Kidney (tissue), 14 donors: ENCODE results near the gene CAP2. TPM values are rescaled to one million over a fixed set of nuclear protein-coding genes. Genes with fewer than 3 reads are reported as not detected.

Experiments used
- DNase-seq, 5 donors: peaks; one replicate each; pipeline ENCODE4 v3.0.0-alpha.2; 2013 to 2020
- FAIRE-seq: peaks from 2 replicates; lab custom pipeline; 2012; peaks lifted over from hg19 to GRCh38; lab: Jason Lieb, UNC
- H3K27ac ChIP-seq, 2 donors: one replicate each; pipeline ENCODE4 v1.7.0; 2013; ENCODE audit warnings: low read depth in 2 of 2, low read length in 2 of 2, inconsistent platforms in 1 of 2
- H3K27me3 ChIP-seq: one replicate; pipeline ENCODE4 v1.7.1; 2013; ENCODE audit warnings: low read length, inconsistent platforms; ENCODE audit not compliant: control insufficient read depth, insufficient read depth
- H3K36me3 ChIP-seq, 3 donors: one replicate each; pipeline versions ENCODE4 v1.7.0 to v1.7.1; 2013; ENCODE audit warnings: low read length in 3 of 3, control low read depth in 1 of 3, inconsistent platforms in 1 of 3; ENCODE audit not compliant: insufficient read depth in 3 of 3, control insufficient read depth in 2 of 3
- H3K4me1 ChIP-seq, 3 donors: one replicate each; pipeline versions ENCODE4 v1.7.0 to v1.7.1; 2013; ENCODE audit warnings: low read length in 3 of 3, inconsistent platforms in 1 of 3, low read depth in 1 of 3; ENCODE audit not compliant: control insufficient read depth in 2 of 3, insufficient read depth in 2 of 3
- H3K4me3 ChIP-seq, 3 donors: one replicate each; pipeline versions ENCODE4 v1.7.0 to v1.8.1; 2013; ENCODE audit warnings: low read length in 3 of 3, control low read depth in 1 of 3, inconsistent platforms in 1 of 3
- H3K9ac ChIP-seq, 3 donors: one replicate each; pipeline versions ENCODE4 v1.7.0 to v1.7.1; 2013; ENCODE audit warnings: low read length in 3 of 3, control low read depth in 1 of 3, inconsistent platforms in 1 of 3
- H3K9me3 ChIP-seq, 3 donors: one replicate each; pipeline versions ENCODE4 v1.7.0 to v1.7.1; 2013; ENCODE audit warnings: low read length in 3 of 3, control low read depth in 1 of 3, inconsistent platforms in 1 of 3; ENCODE audit not compliant: control insufficient read depth in 2 of 3, insufficient read depth in 1 of 3
- CTCF ChIP-seq: IDR thresholded peaks from 3 replicates; pipeline ENCODE4 v1.5.1; 2012; ENCODE audit warnings: mild to moderate bottlenecking, moderate library complexity, borderline replicate concordance; ENCODE audit not compliant: insufficient read depth; ENCODE audit errors: extremely low read depth
- intact Hi-C: fragments of 100-400 bp; cut with DNase I; formaldehyde crosslinking; loops from one replicate; pipeline ENCODE4 v1.11.1; 2022
- polyA plus RNA-seq: library from polyadenylated mRNA; stranded (reverse); fragments of 350-450 nt; fragmentation: Illumina TruSeq; extraction: RNeasy Lipid Tissue Mini Kit (QIAGEN cat#74804); gene quantifications from one replicate; pipeline ENCODE4 v1.2.3, GENCODE V29; 2014; ENCODE audit warnings: low read depth, low replicate concordance; ENCODE audit not compliant: insufficient read depth
- total RNA-seq: library from RNA; stranded (reverse); fragmentation: NEBNext Ultra II Directional; extraction: Animal tissue kit (Norgen Biotek cat#: 25700); gene quantifications from one replicate; pipeline ENCODE4 v1.2.1, GENCODE V29; 2021
- donor health status: control.
- donor health status: control.
- donor health status: control.
- donor health status: control.
- donor health status: control.
- donor health status: DM: yes; HTN: yes; CAD: no.
- donor health status: Normal renal cell carcinoma (clear cell type).

CAP2 gene
- total and polyA plus RNA-seq, 2 donors from 2014 or later = 9.8 to 15.7 TPM

DNA sequence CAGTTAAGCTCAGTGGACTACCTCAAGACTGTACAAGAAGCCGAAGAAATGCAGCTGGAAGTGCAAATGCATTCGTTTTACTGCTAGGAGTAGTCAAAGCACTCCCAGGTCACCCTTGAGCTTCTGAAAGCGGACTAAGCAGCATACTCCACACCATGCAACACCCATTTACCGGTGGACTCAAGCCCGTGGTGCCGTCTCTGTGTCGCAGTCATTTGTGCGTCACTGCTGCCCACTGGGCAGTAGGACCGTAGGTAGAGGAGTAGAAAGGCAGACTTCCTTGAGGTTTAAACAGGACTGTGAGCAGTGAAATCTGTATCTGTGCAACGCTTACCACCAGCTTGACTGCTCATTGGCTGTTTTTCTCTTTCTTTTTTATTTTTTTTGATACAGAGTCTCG is 117.7 kb downstream of the CAP2 start:
- Histone ChIP-seq H3K4me3 (no peak overlapping the region), H3K9ac (no peak overlapping the region), H3K27me3 (no peaks in the 10 kb centered on the region), H3K27ac (no peak overlapping the region), H3K36me3 (no peaks in the 10 kb centered on the region), H3K9me3 (no peaks in the 10 kb centered on the region), H3K4me1 (no peaks in the 10 kb centered on the region)
- intact Hi-C loops = no loop called here
- DNase-seq (no peak), FAIRE-seq (no peak)
- TF ChIP-seq CTCF = no peak

DNA sequence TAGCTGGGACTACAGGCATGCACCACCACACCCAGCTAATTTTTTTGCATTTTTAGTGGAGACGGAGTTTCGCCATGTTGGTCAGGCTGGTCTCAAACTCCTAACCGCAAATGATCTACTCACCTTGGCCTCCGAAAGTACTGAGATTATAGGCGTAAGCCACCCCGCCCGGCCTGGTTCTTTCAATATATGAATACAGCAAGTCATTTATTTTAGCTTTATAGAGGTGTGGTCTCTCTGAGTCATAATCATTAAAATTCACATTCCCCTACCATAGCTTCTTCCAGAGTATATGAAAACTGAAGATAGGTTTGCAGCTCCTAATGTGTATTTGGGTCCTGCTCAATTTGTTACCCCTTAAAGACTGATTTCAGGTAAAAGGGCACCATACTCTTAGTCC is 118.2 kb downstream of the CAP2 start:
- Histone ChIP-seq H3K9ac (no peak overlapping the region), H3K4me1 (no peaks in the 10 kb centered on the region), H3K4me3 (no peak overlapping the region), H3K9me3 (no peaks in the 10 kb centered on the region), H3K36me3 (no peaks in the 10 kb centered on the region), H3K27me3 (no peaks in the 10 kb centered on the region), H3K27ac (no peak overlapping the region)
- no peak for DNase-seq
- FAIRE-seq = no peak
- intact Hi-C loops = no loop called here
- TF ChIP-seq CTCF = no peak

- Histone ChIP-seq H3K9ac (no peak overlapping the region), H3K4me3 (no peak overlapping the region), H3K27me3 (no peaks in the 10 kb centered on the region), H3K9me3 (no peaks in the 10 kb centered on the region), H3K36me3 (no peaks in the 10 kb centered on the region), H3K4me1 (no peaks in the 10 kb centered on the region), H3K27ac (no peak overlapping the region)
- intact Hi-C loops = no loop called here
- DNase-seq (no peak), FAIRE-seq (no peak)
- TF ChIP-seq CTCF = no peak
These were observed 125.7 kb downstream of the CAP2 start for GRCh38 chr6:17519120-17519519.

GRCh38 chr6:17525637-17526036 is 132.2 kb downstream of the CAP2 start:
- no peak for TF ChIP-seq CTCF
- Histone ChIP-seq H3K27me3 (no peaks in the 10 kb centered on the region), H3K9ac (no peak overlapping the region), H3K9me3 (no peaks in the 10 kb centered on the region), H3K4me1 (no peaks in the 10 kb centered on the region), H3K4me3 (no peak overlapping the region), H3K27ac (no peak overlapping the region), H3K36me3 (no peaks in the 10 kb centered on the region)
- no peak for DNase-seq
- intact Hi-C loops = no loop called here
- no peak for FAIRE-seq
